K562 (cell line): ENCODE measurements around the gene AJM1. TPM values are rescaled to one million over a fixed set of nuclear protein-coding genes. Genes with fewer than 3 reads are reported as not detected.

Source experiments
- ATAC-seq: fragments of 200-7000 bp; cut with Tn5 transposase; 3 replicates; pipeline ENCODE4 v1.9.1; 2020; ENCODE audit warnings: moderate library complexity
- BruUV-seq: library from RNA; stranded (reverse); fragments of 400-500 nt; replicated peaks from 2 replicates; lab custom pipeline; 2021; lab: Mats Ljungman, UMichigan
- CTCF ChIA-PET: fragments of 300-600 bp; formaldehyde crosslinking; extraction: SDS; loops from one replicate; lab custom pipeline; 2021; ENCODE audit warnings: low intra/inter-chr PET ratio; lab: Yijun Ruan, JAX
- POLR2A ChIA-PET: fragments of 300-600, 350-650 bp; sonication (Branson Sonifier 250); formaldehyde crosslinking; extraction: SDS; loops from one replicate; lab custom pipeline; 2021; ENCODE audit warnings: antibody characterized with exemption, inconsistent platforms; lab: Yijun Ruan, JAX
- DNase-seq, 4 experiments: peaks; one replicate each; pipeline versions ENCODE4 v3.0.0 to v3.0.0-alpha.2; 2011 to 2018; ENCODE audit warnings: low spot score in 3 of 4, mixed read lengths in 3 of 4; ENCODE audit errors: extremely low read depth in 1 of 4
- FAIRE-seq: peaks from 2 replicates; lab custom pipeline; 2011; peaks lifted over from hg19 to GRCh38; lab: Jason Lieb, UNC
- H2AFZ ChIP-seq: 2 replicates; pipeline ENCODE4 v1.6.0; 2011; ENCODE audit warnings: low read depth, low read length, control low read depth, inconsistent platforms
- H3K27ac ChIP-seq: fragments of 200-600 bp; 3 replicates; pipeline ENCODE4 v1.8.0; 2011; ENCODE audit warnings: low read depth, mild to moderate bottlenecking, control low read depth, inconsistent platforms, low read length, moderate library complexity, mixed read lengths; ENCODE audit errors: extremely low read depth
- H3K27me3 ChIP-seq, 2 experiments: fragments of 300-600 bp in 1 of 2; 2 replicates in 1 of 2; 3 replicates in 1 of 2; pipeline versions ENCODE4 v1.6.0 to v1.8.0; 2011; ENCODE audit warnings: inconsistent platforms in 2 of 2, low read length in 2 of 2, mild to moderate bottlenecking in 1 of 2, mixed read lengths in 1 of 2, moderate library complexity in 1 of 2; ENCODE audit not compliant: control insufficient read depth in 2 of 2, insufficient read depth in 2 of 2
- H3K36me3 ChIP-seq: fragments of 300-600 bp; 3 replicates; pipeline ENCODE4 v1.8.0; 2011; ENCODE audit warnings: mild to moderate bottlenecking, low read length, inconsistent platforms; ENCODE audit not compliant: control insufficient read depth, insufficient read depth
- H3K4me1 ChIP-seq, 2 experiments: fragments of 200-600 bp in 1 of 2; replicated peaks in 1 of 2; 2 replicates in 1 of 2; 3 replicates in 1 of 2; pipeline versions ENCODE4 v1.5.1 to v1.8.0; 2011; ENCODE audit warnings: inconsistent platforms in 2 of 2, low read length in 2 of 2, mild to moderate bottlenecking in 1 of 2, mixed read lengths in 1 of 2, moderate library complexity in 1 of 2; ENCODE audit not compliant: control insufficient read depth in 2 of 2, insufficient read depth in 2 of 2
- H3K4me2 ChIP-seq: 2 replicates; pipeline ENCODE4 v1.6.1; 2011; ENCODE audit warnings: low read length, control low read depth, inconsistent platforms, mixed read lengths; ENCODE audit not compliant: insufficient read depth
- H3K4me3 ChIP-seq: fragments of 200-600 bp; sonication (generic), shearing (Covaris generic); 2 replicates; pipeline ENCODE4 v1.5.1; 2016; ENCODE audit warnings: control low read depth, inconsistent platforms
- H3K79me2 ChIP-seq: fragments of 200-600 bp; 3 replicates; pipeline ENCODE4 v1.8.0; 2011; ENCODE audit warnings: low read length, inconsistent platforms; ENCODE audit not compliant: control insufficient read depth, insufficient read depth
- H3K9ac ChIP-seq, 2 experiments: 2 replicates each; pipeline versions ENCODE4 v1.6.0 to v1.6.1; 2011; ENCODE audit warnings: low read depth in 2 of 2, low read length in 2 of 2, control low read depth in 1 of 2, inconsistent platforms in 1 of 2, mild to moderate bottlenecking in 1 of 2, mixed read lengths in 1 of 2; ENCODE audit not compliant: insufficient read depth in 1 of 2
- H3K9me1 ChIP-seq: one replicate; pipeline ENCODE4 v1.6.0; 2011; ENCODE audit warnings: inconsistent platforms, mild to moderate bottlenecking, low read length, moderate library complexity; ENCODE audit not compliant: control insufficient read depth, insufficient read depth
- H3K9me3 ChIP-seq: replicated peaks from 2 replicates; pipeline ENCODE4 v1.5.1; 2011; ENCODE audit warnings: low read depth, low read length, inconsistent platforms; ENCODE audit not compliant: control insufficient read depth, insufficient read depth
- H4K20me1 ChIP-seq: replicated peaks from 2 replicates; pipeline ENCODE4 v1.6.1; 2011; ENCODE audit warnings: low read length, inconsistent platforms, mixed read lengths; ENCODE audit not compliant: control insufficient read depth, insufficient read depth
- CBFA2T2 ChIP-seq: fragments of 450-650 bp; conservative IDR thresholded peaks from 2 replicates; pipeline ENCODE4 v1.6.1; 2017; ENCODE audit warnings: mild to moderate bottlenecking
- CBX2 ChIP-seq: fragments of 200-600 bp; sonication (generic); IDR thresholded peaks from one replicate; pipeline ENCODE4 v1.6.1; 2012; ENCODE audit warnings: mild to moderate bottlenecking, low read length, inconsistent platforms; ENCODE audit not compliant: insufficient read depth, poor library complexity, severe bottlenecking
- HIVEP1 ChIP-seq: fragments of 250-450 bp; sonication (Bioruptor Pico); IDR thresholded peaks from 2 replicates; pipeline ENCODE4 v1.4.0; 2020; ENCODE audit warnings: mild to moderate bottlenecking
- LEF1 ChIP-seq: fragments of 450-650 bp; IDR thresholded peaks from 2 replicates; pipeline ENCODE4 v1.6.1; 2016; ENCODE audit warnings: mild to moderate bottlenecking
- MXI1 ChIP-seq: IDR thresholded peaks from 2 replicates; pipeline ENCODE4 v1.6.1; 2011; ENCODE audit warnings: low read depth, mild to moderate bottlenecking, improper control_type of control experiment, low read length
- ZNF23 ChIP-seq: fragments of 250-450 bp; sonication (Bioruptor Pico); IDR thresholded peaks from 2 replicates; pipeline ENCODE4 v1.4.0; 2020; ENCODE audit warnings: mild to moderate bottlenecking
- ZNF316 ChIP-seq: fragments of 450-650 bp; IDR thresholded peaks from 2 replicates; pipeline ENCODE4 v1.6.1; 2016
- WGBS: fragments of 100-300 bp; shearing (Covaris generic); methylation state at CpG from one replicate; pipeline ENCODE4 v1.1.6; 2016; ENCODE audit warnings: low coverage, mixed read lengths; ENCODE audit not compliant: insufficient coverage; ENCODE audit errors: missing lambda C conversion rate; 5-methylcytosine and 5-hydroxymethylcytosine counted together
- in situ Hi-C: fragments of 300-500 bp; cut with MboI; formaldehyde crosslinking; loops from 4 replicates; pipeline ENCODE4 v1.15.0; 2018; ENCODE audit warnings: inconsistent platforms, mixed read lengths
- intact Hi-C: fragments of 100-400 bp; cut with micrococcal nuclease; formaldehyde crosslinking; loops from 2 replicates; pipeline ENCODE4 v1.14.2; 2022
- polyA plus RNA-seq, 8 experiments: library from polyadenylated mRNA; depleted of rRNA in 4 of 8; stranded (reverse) in 5 of 8; unstranded in 3 of 8; fragments of >200 nt; fragmentation: Nextera tagmentation in 2 of 8; fragmentation: Illumina TruSeq in 1 of 8; extraction: Ambion mirVana in 2 of 8; extraction: Trizol in 1 of 8; gene quantifications; 2 replicates each; pipeline versions ENCODE4 v1.2.1 to v1.2.3, GENCODE V29; 2011 to 2014; ENCODE audit warnings: inconsistent platforms in 1 of 8, missing spikeins in 1 of 8
- total RNA-seq, 7 experiments: library from RNA; depleted of rRNA in 6 of 7; stranded (reverse); fragments of >200 nt in 6 of 7; fragmentation: Illumina TruSeq in 2 of 7; extraction: Trizol in 2 of 7; gene quantifications; 2 replicates each; pipeline versions ENCODE4 v1.2.1 to v1.2.3, GENCODE V29; 2011 to 2021; ENCODE audit warnings: low replicate concordance in 1 of 7
- TF ChIP-seq, protein P1 (sequence below): IDR thresholded peaks from 3 replicates; pipeline ENCODE4 v1.6.1; 2011; ENCODE audit warnings: borderline replicate concordance, mild to moderate bottlenecking; ENCODE audit not compliant: insufficient read length, insufficient read depth

Gene AJM1
- total and polyA plus RNA-seq, 9 of the 15 experiments (the other 6 are each of a cell fraction or from before 2014, with no cell fraction given), result 0.01 to 3.7 (median 0.65) TPM; not detected in 1

GRCh38 chr9:136805207-136805740 lies 37.0 kb upstream of the AJM1 start (continued):
- TF ChIP-seq, protein P1, sequence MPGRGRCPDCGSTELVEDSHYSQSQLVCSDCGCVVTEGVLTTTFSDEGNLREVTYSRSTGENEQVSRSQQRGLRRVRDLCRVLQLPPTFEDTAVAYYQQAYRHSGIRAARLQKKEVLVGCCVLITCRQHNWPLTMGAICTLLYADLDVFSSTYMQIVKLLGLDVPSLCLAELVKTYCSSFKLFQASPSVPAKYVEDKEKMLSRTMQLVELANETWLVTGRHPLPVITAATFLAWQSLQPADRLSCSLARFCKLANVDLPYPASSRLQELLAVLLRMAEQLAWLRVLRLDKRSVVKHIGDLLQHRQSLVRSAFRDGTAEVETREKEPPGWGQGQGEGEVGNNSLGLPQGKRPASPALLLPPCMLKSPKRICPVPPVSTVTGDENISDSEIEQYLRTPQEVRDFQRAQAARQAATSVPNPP, result no peak
- TF ChIP-seq MXI1 (no peak), CBX2 (no peak), ZNF316 (no peak), ZNF23 (CRISPR knock-in tag) (no peak), LEF1 (no peak), CBFA2T2 (no peak)

- Histone ChIP-seq H3K9me1 (no peaks in the 10 kb centered on the region), H3K9ac (peak overlapping the region; percentile 77 to 99; a peak in 3 of 4 replicates), H2AFZ (no peak overlapping the region), H3K36me3 (peaks cover 28% of the 10 kb centered on the region), H3K9me3 (no peaks in the 10 kb centered on the region), H3K4me2 (0 out of 2 replicates have a peak overlapping the region, but pooled peaks have one; percentile 94), H3K79me2 (peaks cover 48% of the 10 kb centered on the region), H3K27me3 (no peaks in the 10 kb centered on the region), H3K27ac (no peak overlapping the region), H4K20me1 (no peaks in the 10 kb centered on the region), H3K4me3 (no peak overlapping the region; the same call in 1 of the 2 replicates), H3K4me1 (peaks cover 25 to 65% of the 10 kb centered on the region in 2 experiments)
- in situ Hi-C loops, result no loop called here
- ChIA-PET POLR2A (interaction anchor here (0.6 to 3.6 kb wide), 5 partner anchors 13 to 435 kb away, joined by 3 to 14 read pairs (median 3); partner anchors contain the start of gene TUBB4B), CTCF (no interaction called here)
- no peak for DNase-seq
- no peak for ATAC-seq
- BruUV-seq, result no TSS peak
- intact Hi-C loops, result no loop called here
- no peak for FAIRE-seq
- 92% methylated on average over 8 of the region's 10 CpGs for WGBS
- TF ChIP-seq HIVEP1 (CRISPR knock-in tag), result no peak
Observed at GRCh38 chr9:136806067-136806466, 36.2 kb upstream of the AJM1 start.
